GM18861 (cell line): Measurements from ENCODE around the gene PRR13.

Experiments used
- ATAC-seq: cut with Tn5 transposase; IDR thresholded peaks from one replicate; pipeline ENCODE4 v1.9.1; 2021; ENCODE audit not compliant: unreplicated experiment

Gene PRR13

GRCh38 chr12:53492188-53492587 lies 50.7 kb downstream of the PRR13 start:
- ATAC-seq = no peak

DNA sequence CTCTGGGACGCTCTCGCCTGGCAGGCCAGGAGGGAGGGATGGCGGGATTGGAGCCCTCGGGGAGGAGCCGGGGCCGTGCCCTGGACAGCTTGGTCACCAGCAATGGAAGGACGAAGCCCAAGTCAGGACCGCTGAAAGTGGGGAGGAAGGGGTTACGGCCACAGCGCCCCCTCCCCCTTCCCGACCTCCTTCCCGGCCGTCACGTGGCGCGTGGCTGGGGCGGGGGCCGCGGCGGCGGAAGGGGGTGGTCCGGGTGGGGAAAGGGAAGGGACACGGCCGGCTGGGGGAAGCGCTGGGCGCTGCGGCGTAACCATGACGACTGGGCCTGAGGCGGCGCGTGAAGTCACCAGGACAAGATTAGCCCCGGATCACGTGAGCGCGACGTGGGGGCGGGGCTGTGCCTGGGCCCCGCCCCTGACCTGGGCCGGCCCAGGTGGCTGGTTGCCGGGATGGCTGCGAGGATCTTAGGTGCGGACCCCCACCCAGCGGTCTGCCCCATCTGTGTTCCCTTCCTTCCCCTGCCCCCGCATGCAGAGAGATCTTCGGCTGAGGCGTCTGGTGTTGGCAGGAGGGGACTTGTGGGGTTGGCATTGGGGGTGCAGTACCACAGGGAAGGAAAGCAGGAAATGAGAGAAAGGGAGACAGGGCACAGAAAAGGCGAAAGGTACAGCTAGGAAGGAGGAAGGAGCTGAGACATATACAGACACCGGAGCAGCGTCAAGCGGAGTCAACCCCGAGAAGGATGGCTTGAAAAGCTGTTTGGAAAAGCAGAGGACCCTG lies 51.5 kb downstream of the PRR13 start:
- peak; percentile 73 for ATAC-seq

- no peak for ATAC-seq
Measured at GRCh38 chr12:53493610-53494391, 52.3 kb downstream of the PRR13 start.
